Lower leg skin (tissue), 3 donors: ENCODE measurements around the gene ATG7.

Experiments used
- CTCF ChIP-seq, 3 donors: fragments of 450-650 bp; IDR thresholded peaks; one replicate each; pipeline ENCODE4 v1.5.1; 2016; ENCODE audit warnings: antibody characterized with exemption in 3 of 3, mild to moderate bottlenecking in 3 of 3, moderate library complexity in 2 of 3
- POLR2A ChIP-seq, 2 donors: fragments of 450-650 bp; IDR thresholded peaks; one replicate each; pipeline ENCODE4 v1.6.1; 2016 to 2017; ENCODE audit warnings: antibody characterized with exemption in 2 of 2, mild to moderate bottlenecking in 1 of 2, moderate library complexity in 1 of 2

- no peak for TF ChIP-seq CTCF (IDR thresholded peaks at IDR 0.05)
- TF ChIP-seq POLR2A (IDR thresholded peaks at IDR 0.05), result no peak
Observed at GRCh38 chr3:11288021-11288491, 15.9 kb downstream of the ATG7 start.
